Activated naive CD4-positive, alpha-beta T cell treated with anti-CD3 and anti-CD28 coated beads for 36 hours (primary cell): Measurements from ENCODE around the gene HECTD3. TPM values are rescaled to one million over a fixed set of nuclear protein-coding genes. Genes with fewer than 3 reads are reported as not detected.
A peak's percentile ranks its signal among the peaks of the same experiment; 100 is the strongest.

ENCODE experiments used
- CTCF ChIA-PET: fragments of 350-600 bp; sonication (Branson Sonifier 250); formaldehyde crosslinking; loops from one replicate; lab custom pipeline; 2021; ENCODE audit warnings: antibody characterized with exemption; lab: Charles Lee
- DNase-seq: peaks from one replicate; pipeline ENCODE4 v3.0.0-alpha.2; 2020
- H3K27ac Mint-ChIP-seq: one replicate; pipeline ENCODE4 v1.8.0; 2021; ENCODE audit warnings: mild to moderate bottlenecking, mixed read lengths
- H3K27me3 Mint-ChIP-seq: one replicate; pipeline ENCODE4 v1.8.0; 2021; ENCODE audit warnings: low read depth, mixed read lengths
- H3K36me3 Mint-ChIP-seq: one replicate; pipeline ENCODE4 v1.8.0; 2021; ENCODE audit warnings: low read depth, mixed read lengths
- H3K4me1 Mint-ChIP-seq: one replicate; pipeline ENCODE4 v1.8.0; 2021; ENCODE audit warnings: low read depth, mixed read lengths
- H3K4me3 Mint-ChIP-seq: one replicate; pipeline ENCODE4 v1.8.0; 2021; ENCODE audit warnings: mild to moderate bottlenecking, moderate library complexity, mixed read lengths
- H3K9me3 Mint-ChIP-seq: one replicate; pipeline ENCODE4 v1.8.0; 2021; ENCODE audit warnings: mixed read lengths
- intact Hi-C: fragments of 100-400 bp; cut with micrococcal nuclease; formaldehyde crosslinking; loops from one replicate; pipeline ENCODE4 v1.15.1; 2023
- total RNA-seq, 2 experiments: library from RNA; stranded (reverse); gene quantifications; one replicate each; pipeline ENCODE4 v1.2.3, GENCODE V29; 2021

Gene HECTD3
- total RNA-seq, 2 experiments from 2014 or later: 14.3 to 16.9 TPM

GRCh38 chr1:45012639-45013278, 1.6 kb upstream of the HECTD3 start:
- Mint-ChIP-seq H3K4me1 (peaks cover 36% of the 10 kb centered on the region), H3K36me3 (peaks cover 6% of the 10 kb centered on the region), H3K27me3 (no peaks in the 10 kb centered on the region), H3K4me3 (peak overlapping the region; percentile 81), H3K27ac (peak overlapping the region; percentile 89), H3K9me3 (no peaks in the 10 kb centered on the region)
- CTCF ChIA-PET: interaction anchor here (0.6 to 5.6 kb wide), 13 partner anchors 80 to 480 kb away, joined by 3 to 124 read pairs (median 4); partner anchors contain the start of gene PLK3
- DNase-seq: peak; percentile 60
- intact Hi-C loops: loop anchor here (1.0 to 5.0 kb wide), 8 partner anchors 26 to 676 kb away; partner anchors contain the start of genes EIF2B3, MUTYH, NASP and TMEM69

- intact Hi-C loops: loop anchor here (1.0 to 5.0 kb wide), 10 partner anchors 26 to 676 kb away; partner anchors contain the start of genes EIF2B3, MUTYH, NASP and RNU5D-1
- Mint-ChIP-seq H3K4me3 (peak within 1 kb of the TSS; percentile 81), H3K4me1 (peaks cover 36% of the 10 kb centered on the region), H3K27ac (peak within 1 kb of the TSS; percentile 89), H3K36me3 (peaks cover 6% of the 10 kb centered on the region), H3K27me3 (no peaks in the 10 kb centered on the region), H3K9me3 (no peaks in the 10 kb centered on the region)
- CTCF ChIA-PET: interaction anchor here (0.6 to 5.6 kb wide), 13 partner anchors 118 to 481 kb away, joined by 3 to 124 read pairs (median 4); partner anchors contain the start of genes MUTYH, PLK3 and TOE1
- peak; percentile 96 for DNase-seq
Observed at GRCh38 chr1:45011837-45012638, 914 bp upstream of the HECTD3 start, which contains the start of gene UROD. TSS of gene UROD (plus strand) at chr1:45012254. CDS start at chr1:45012266, 12 bp downstream.

GRCh38 chr1:45009956-45010854, 919 bp downstream of the HECTD3 start:
- intact Hi-C loops: loop anchor here (5.0 kb wide), 1 partner anchor 572 kb away; the partner anchor contains the start of gene NASP
- Mint-ChIP-seq H3K36me3 (peaks cover 10% of the 10 kb centered on the region), H3K9me3 (no peaks in the 10 kb centered on the region), H3K4me1 (peaks cover 36% of the 10 kb centered on the region), H3K27me3 (no peaks in the 10 kb centered on the region), H3K27ac (peak overlapping the region; percentile 31), H3K4me3 (peak overlapping the region; percentile 81)
- CTCF ChIA-PET: interaction anchor here (0.6 to 5.6 kb wide), 10 partner anchors 9 to 482 kb away, joined by 3 to 124 read pairs (median 6); partner anchors contain the start of genes EIF2B3, MUTYH and TOE1
- peak; percentile 49 for DNase-seq

GRCh38 chr1:45009296-45009865, 1.7 kb downstream of the HECTD3 start:
- CTCF ChIA-PET: interaction anchor here (0.6 to 5.6 kb wide), 3 partner anchors 173 to 291 kb away, joined by 3 to 124 read pairs (median 13); no protein-coding TSS in a partner anchor
- Mint-ChIP-seq H3K4me1 (peaks cover 30% of the 10 kb centered on the region), H3K27ac (no peak overlapping the region), H3K36me3 (peaks cover 10% of the 10 kb centered on the region), H3K27me3 (no peaks in the 10 kb centered on the region), H3K4me3 (peak overlapping the region; percentile 81), H3K9me3 (no peaks in the 10 kb centered on the region)
- intact Hi-C loops: no loop called here
- DNase-seq: no peak

GRCh38 chr1:45008516-45008915, 2.6 kb downstream of the HECTD3 start:
- CTCF ChIA-PET: interaction anchor here (1.2 kb wide), 1 partner anchor 29 kb away, joined by 3 read pairs; no protein-coding TSS in a partner anchor
- Mint-ChIP-seq H3K4me1 (peaks cover 21% of the 10 kb centered on the region), H3K4me3 (no peak overlapping the region), H3K27me3 (no peaks in the 10 kb centered on the region), H3K27ac (no peak overlapping the region), H3K36me3 (peaks cover 7% of the 10 kb centered on the region), H3K9me3 (no peaks in the 10 kb centered on the region)
- DNase-seq: no peak
- intact Hi-C loops: no loop called here

GRCh38 chr1:45008076-45008475, 3.0 kb downstream of the HECTD3 start:
- CTCF ChIA-PET: interaction anchor here (1.2 kb wide), 1 partner anchor 28 kb away, joined by 3 read pairs; no protein-coding TSS in a partner anchor
- H3K27me3 Mint-ChIP-seq: no peaks in the 10 kb centered on the region
- peaks cover 18% of the 10 kb centered on the region for H3K4me1 Mint-ChIP-seq
- no peak overlapping the region for H3K4me3 Mint-ChIP-seq
- DNase-seq: no peak
- intact Hi-C loops: no loop called here
- peaks cover 7% of the 10 kb centered on the region for H3K36me3 Mint-ChIP-seq
- H3K27ac Mint-ChIP-seq: no peak overlapping the region
- H3K9me3 Mint-ChIP-seq: no peaks in the 10 kb centered on the region

- CTCF ChIA-PET: interaction anchor here (0.6 to 1.5 kb wide), 3 partner anchors 13 to 220 kb away, joined by 3 to 4 read pairs (median 3); no protein-coding TSS in a partner anchor
- Mint-ChIP-seq H3K36me3 (peaks cover 13% of the 10 kb centered on the region), H3K27ac (no peak overlapping the region), H3K4me3 (no peak overlapping the region), H3K27me3 (no peaks in the 10 kb centered on the region), H3K9me3 (no peaks in the 10 kb centered on the region), H3K4me1 (peaks cover 14% of the 10 kb centered on the region)
- DNase-seq: no peak
- intact Hi-C loops: no loop called here
Observed at GRCh38 chr1:45007311-45007710, 3.8 kb downstream of the HECTD3 start.

- intact Hi-C loops: no loop called here
- H3K36me3 Mint-ChIP-seq: peaks cover 15% of the 10 kb centered on the region
- DNase-seq: no peak
- CTCF ChIA-PET: interaction anchor here (1.5 kb wide), 1 partner anchor 13 kb away, joined by 6 read pairs; no protein-coding TSS in a partner anchor
- H3K27me3 Mint-ChIP-seq: no peaks in the 10 kb centered on the region
- H3K9me3 Mint-ChIP-seq: no peaks in the 10 kb centered on the region
- H3K4me3 Mint-ChIP-seq: no peak overlapping the region
- H3K4me1 Mint-ChIP-seq: peaks cover 13% of the 10 kb centered on the region
- H3K27ac Mint-ChIP-seq: no peak overlapping the region
Observed at GRCh38 chr1:45005761-45006160, 5.4 kb downstream of the HECTD3 start.

- CTCF ChIA-PET: interaction anchor here (0.8 to 1.1 kb wide), 2 partner anchors 9 to 15 kb away, joined by 3 to 4 read pairs; no protein-coding TSS in a partner anchor
- no peak for DNase-seq
- H3K36me3 Mint-ChIP-seq: peaks cover 15% of the 10 kb centered on the region
- H3K27ac Mint-ChIP-seq: peak overlapping the region; percentile 46
- peaks cover 8% of the 10 kb centered on the region for H3K4me1 Mint-ChIP-seq
- intact Hi-C loops: no loop called here
- H3K9me3 Mint-ChIP-seq: no peaks in the 10 kb centered on the region
- no peak overlapping the region for H3K4me3 Mint-ChIP-seq
- H3K27me3 Mint-ChIP-seq: no peaks in the 10 kb centered on the region
Observed at GRCh38 chr1:45004281-45004920, 6.7 kb downstream of the HECTD3 start.

GRCh38 chr1:45003741-45004140, 7.4 kb downstream of the HECTD3 start:
- H3K4me3 Mint-ChIP-seq: no peak overlapping the region
- intact Hi-C loops: no loop called here

More at GRCh38 chr1:45003741-45004140, 7.4 kb downstream of the HECTD3 start:
- H3K4me1 Mint-ChIP-seq: peaks cover 8% of the 10 kb centered on the region
- CTCF ChIA-PET: interaction anchor here (0.8 to 1.2 kb wide), 2 partner anchors 11 to 16 kb away, joined by 3 read pairs; no protein-coding TSS in a partner anchor
- DNase-seq: no peak
- H3K27me3 Mint-ChIP-seq: no peaks in the 10 kb centered on the region
- H3K36me3 Mint-ChIP-seq: peaks cover 15% of the 10 kb centered on the region
- H3K9me3 Mint-ChIP-seq: no peaks in the 10 kb centered on the region
- H3K27ac Mint-ChIP-seq: no peak overlapping the region
